ENCODE data around the gene ZAP70.

- TF ChIP-seq, protein P1, sequence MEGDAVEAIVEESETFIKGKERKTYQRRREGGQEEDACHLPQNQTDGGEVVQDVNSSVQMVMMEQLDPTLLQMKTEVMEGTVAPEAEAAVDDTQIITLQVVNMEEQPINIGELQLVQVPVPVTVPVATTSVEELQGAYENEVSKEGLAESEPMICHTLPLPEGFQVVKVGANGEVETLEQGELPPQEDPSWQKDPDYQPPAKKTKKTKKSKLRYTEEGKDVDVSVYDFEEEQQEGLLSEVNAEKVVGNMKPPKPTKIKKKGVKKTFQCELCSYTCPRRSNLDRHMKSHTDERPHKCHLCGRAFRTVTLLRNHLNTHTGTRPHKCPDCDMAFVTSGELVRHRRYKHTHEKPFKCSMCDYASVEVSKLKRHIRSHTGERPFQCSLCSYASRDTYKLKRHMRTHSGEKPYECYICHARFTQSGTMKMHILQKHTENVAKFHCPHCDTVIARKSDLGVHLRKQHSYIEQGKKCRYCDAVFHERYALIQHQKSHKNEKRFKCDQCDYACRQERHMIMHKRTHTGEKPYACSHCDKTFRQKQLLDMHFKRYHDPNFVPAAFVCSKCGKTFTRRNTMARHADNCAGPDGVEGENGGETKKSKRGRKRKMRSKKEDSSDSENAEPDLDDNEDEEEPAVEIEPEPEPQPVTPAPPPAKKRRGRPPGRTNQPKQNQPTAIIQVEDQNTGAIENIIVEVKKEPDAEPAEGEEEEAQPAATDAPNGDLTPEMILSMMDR (IDR thresholded peaks at IDR 0.05 in 2 of 3, conservative IDR thresholded peaks at IDR 0.05 in 1 of 3; ENCODE audit: control insufficient read depth in 2 of 3, extremely low read depth in 1 of 3, insufficient read depth in 1 of 3, low read depth in 3 of 3, low read length in 3 of 3), result no peak
- TF ChIP-seq NR2C2 (IDR thresholded peaks at IDR 0.05; ENCODE audit: borderline replicate concordance, control insufficient read depth, insufficient read length, low read depth) (no peak), POLR2AphosphoS5 (IDR thresholded peaks at IDR 0.05; ENCODE audit: low read length) (no peak), RAD21 (IDR thresholded peaks at IDR 0.05; ENCODE audit: insufficient read depth, low read depth, low read length) (no peak), EP300 (IDR thresholded peaks at IDR 0.05; ENCODE audit: borderline replicate concordance in 1 of 2, control insufficient read depth in 1 of 2, low read depth in 2 of 2, low read length in 2 of 2) (no peak), MEF2A (IDR thresholded peaks at IDR 0.05; ENCODE audit: insufficient read depth, low read depth, low read length) (no peak), HDAC2 (IDR thresholded peaks at IDR 0.05) (no peak), MTA3 (IDR thresholded peaks at IDR 0.05; ENCODE audit: borderline replicate concordance, low read length) (no peak), POLR2A (IDR thresholded peaks at IDR 0.05; ENCODE audit: low read depth, low read length) (no peak), CREB1 (IDR thresholded peaks at IDR 0.05; ENCODE audit: low read depth) (no peak), ASH2L (IDR thresholded peaks at IDR 0.05; ENCODE audit: borderline replicate concordance, low read depth) (no peak), ZNF207 (IDR thresholded peaks at IDR 0.05; ENCODE audit: borderline replicate concordance) (no peak), SREBF2 (IDR thresholded peaks at IDR 0.05; ENCODE audit: low read length) (no peak)
- TF ChIP-seq, protein P2, sequence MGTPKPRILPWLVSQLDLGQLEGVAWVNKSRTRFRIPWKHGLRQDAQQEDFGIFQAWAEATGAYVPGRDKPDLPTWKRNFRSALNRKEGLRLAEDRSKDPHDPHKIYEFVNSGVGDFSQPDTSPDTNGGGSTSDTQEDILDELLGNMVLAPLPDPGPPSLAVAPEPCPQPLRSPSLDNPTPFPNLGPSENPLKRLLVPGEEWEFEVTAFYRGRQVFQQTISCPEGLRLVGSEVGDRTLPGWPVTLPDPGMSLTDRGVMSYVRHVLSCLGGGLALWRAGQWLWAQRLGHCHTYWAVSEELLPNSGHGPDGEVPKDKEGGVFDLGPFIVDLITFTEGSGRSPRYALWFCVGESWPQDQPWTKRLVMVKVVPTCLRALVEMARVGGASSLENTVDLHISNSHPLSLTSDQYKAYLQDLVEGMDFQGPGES (IDR thresholded peaks at IDR 0.05), result no peak
Observed at GRCh38 chr2:97727296-97727695, 13.9 kb downstream of the ZAP70 start.
